ENCODE data around the gene UPF3B.
A peak's percentile ranks its signal among the peaks of the same experiment; 100 is the strongest.
"Not testable (repeated sequence)": the region's sequence is repeated elsewhere in the genome, so short reads cannot be mapped to it uniquely, and the experiment has no call there.

Gene UPF3B

DNA sequence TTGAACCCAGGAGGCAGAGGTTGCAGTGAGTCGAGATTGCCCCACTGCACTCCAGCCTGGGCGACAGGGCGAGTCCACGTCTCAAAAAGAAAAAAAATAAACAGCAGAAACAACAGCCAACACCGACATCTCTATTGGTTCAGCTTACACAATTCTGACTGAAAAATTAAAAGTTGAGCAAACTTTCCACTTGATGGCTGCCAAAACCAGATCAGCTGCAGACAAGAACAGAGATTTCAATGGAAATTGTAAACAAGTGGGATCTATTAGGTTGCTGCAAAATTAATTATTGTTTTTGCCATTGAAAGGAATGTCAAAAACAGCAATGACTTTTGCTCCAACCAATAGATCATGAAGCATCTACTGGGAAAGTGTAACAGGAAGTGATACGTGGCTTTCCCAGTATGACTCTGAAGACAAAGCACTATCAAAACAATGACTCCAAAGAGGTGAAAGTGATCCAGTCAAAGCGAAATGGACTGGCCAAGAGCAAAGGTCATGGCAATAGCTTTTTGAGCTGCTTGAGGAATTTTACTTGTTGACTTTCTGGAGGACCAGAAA, 26.3 kb downstream of the UPF3B start:
- H4K20me1 ChIP-seq = no peaks in the 10 kb centered on the region
- H3K36me3 ChIP-seq = peaks cover 26% of the 10 kb centered on the region
- H3K4me2 ChIP-seq = peak overlapping the region; percentile 8; the same call in 1 of the 2 replicates
- H3K4me1 ChIP-seq = peaks cover 58% of the 10 kb centered on the region
- no peak overlapping the region for H3K27ac ChIP-seq
- no peaks in the 10 kb centered on the region for H3K27me3 ChIP-seq
- no peaks in the 10 kb centered on the region for H3K9me3 ChIP-seq
- H3K4me3 ChIP-seq = no peak overlapping the region
- TF ChIP-seq Cebpa-rat (IDR thresholded peaks at IDR 0.05) = no peak
- H3K9ac ChIP-seq = no peak overlapping the region

DNA sequence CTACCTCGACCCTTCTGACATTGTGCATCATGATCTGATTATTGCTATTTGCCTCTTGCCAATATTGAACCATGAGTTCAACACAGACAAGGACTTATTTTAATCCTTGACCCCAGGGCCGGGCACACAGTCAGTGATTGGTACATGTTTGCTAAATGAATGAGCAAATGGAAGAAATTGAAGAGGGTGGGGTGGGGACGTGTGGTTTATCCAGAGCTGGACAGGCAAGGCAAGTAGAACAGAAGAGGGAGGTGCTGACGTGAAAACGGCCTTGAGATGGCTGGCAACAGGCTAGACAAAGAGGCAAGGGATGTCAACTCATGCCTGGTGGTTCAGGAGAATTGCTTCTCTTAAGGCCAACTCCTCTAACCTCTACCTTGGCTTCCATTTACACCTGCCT, 28.5 kb downstream of the UPF3B start:
- H3K27ac ChIP-seq = not testable (repeated sequence)
- H3K4me1 ChIP-seq = peaks cover 63% of the 10 kb centered on the region

DNA sequence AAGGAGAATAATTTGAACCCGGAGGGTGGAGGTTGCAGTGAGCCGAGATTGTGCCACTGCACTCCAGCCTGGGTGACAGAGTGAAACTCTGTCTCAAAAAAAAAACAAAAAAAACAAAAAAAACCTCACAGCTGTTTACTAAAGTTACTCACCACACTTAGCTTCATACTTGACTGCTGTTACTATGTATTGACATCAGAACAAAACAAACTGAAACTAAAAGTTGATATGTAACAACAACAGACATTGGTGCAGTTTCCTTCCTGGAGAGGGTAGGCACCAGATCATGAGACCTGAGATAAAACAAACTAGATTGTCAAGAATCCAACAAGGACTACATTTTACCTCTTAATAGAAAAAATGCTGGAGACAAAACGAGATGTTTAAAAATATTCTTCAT, 31.1 kb downstream of the UPF3B start:
- peak overlapping the region; percentile 73 for H3K4me2 ChIP-seq
- not testable (repeated sequence) for H3K27me3 ChIP-seq, H3K4me3 ChIP-seq, H3K36me3 ChIP-seq, H3K9ac ChIP-seq, H3K9me3 ChIP-seq, H4K20me1 ChIP-seq
- H3K4me1 ChIP-seq = peaks cover 37% of the 10 kb centered on the region
- peak overlapping the region; percentile 65 for H3K27ac ChIP-seq

More for the DNA sequence above, 28.5 kb downstream of the UPF3B start:
- not testable (repeated sequence) for H3K9me3 ChIP-seq, H3K4me2 ChIP-seq, H3K9ac ChIP-seq, H3K4me3 ChIP-seq, H3K27me3 ChIP-seq, H4K20me1 ChIP-seq
- H3K36me3 ChIP-seq = peaks cover 11% of the 10 kb centered on the region; the same call in 1 of the 2 replicates

DNA sequence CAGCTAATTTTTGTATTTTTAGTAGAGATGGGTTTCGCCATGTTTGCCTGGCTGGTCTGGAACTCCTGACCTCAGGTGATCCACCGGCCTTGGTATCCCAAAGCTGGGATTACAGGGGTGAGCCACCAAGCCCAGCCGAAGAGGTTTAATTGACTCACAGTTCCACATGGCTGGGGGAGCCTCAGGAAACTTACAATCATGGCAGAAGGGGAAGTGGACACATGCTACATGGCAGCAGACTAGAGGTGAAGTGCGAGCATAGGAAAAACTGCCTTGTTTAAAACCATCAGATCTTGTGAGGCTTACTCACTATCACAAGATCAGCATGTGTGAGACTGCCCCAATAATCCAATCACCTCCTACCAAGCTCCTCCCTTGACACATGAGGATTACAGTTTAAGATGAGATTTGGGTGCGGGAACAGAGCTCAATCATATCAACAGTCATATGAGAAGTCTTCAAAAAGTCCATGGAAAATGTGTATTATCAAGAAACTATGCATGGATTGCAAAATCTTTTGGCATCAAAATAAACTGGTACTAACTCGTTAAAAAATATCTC, 35.6 kb downstream of the UPF3B start:
- H4K20me1 ChIP-seq = no peaks in the 10 kb centered on the region
- TF ChIP-seq Cebpa-rat (IDR thresholded peaks at IDR 0.05) = no peak
- no peak overlapping the region for H3K4me3 ChIP-seq
- H3K9me3 ChIP-seq = no peaks in the 10 kb centered on the region
- H3K4me1 ChIP-seq = peaks cover 52% of the 10 kb centered on the region
- H3K9ac ChIP-seq = no peak overlapping the region
- no peak overlapping the region for H3K27ac ChIP-seq
- no peaks in the 10 kb centered on the region for H3K27me3 ChIP-seq
- H3K36me3 ChIP-seq = no peaks in the 10 kb centered on the region
- no peak overlapping the region for H3K4me2 ChIP-seq

DNA sequence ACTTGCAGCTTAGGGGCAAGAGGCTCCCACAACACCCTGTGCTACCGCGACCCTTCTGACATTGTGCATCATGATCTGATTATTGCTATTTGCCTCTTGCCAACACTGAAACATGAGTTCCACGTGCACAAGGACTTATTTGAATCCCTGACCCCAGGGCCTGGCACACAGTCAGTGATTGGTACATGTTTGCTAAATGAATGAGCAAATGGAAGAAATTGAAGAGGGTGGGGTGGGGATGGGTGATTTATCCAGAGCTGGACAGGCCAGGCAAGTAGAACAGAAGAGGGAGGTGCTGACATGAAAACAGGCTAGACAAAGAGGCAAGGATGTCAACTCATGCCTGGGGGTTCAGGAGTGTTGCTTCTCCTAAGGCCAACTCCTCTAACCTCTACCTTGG, 36.5 kb downstream of the UPF3B start:
- Histone ChIP-seq H3K36me3 (no peaks in the 10 kb centered on the region), H3K4me1 (peaks cover 43% of the 10 kb centered on the region), H3K9me3 (peaks cover 7% of the 10 kb centered on the region; the same call in 1 of the 2 replicates), H3K4me3 (no peak overlapping the region), H3K27ac (no peak overlapping the region), H3K9ac (no peak overlapping the region), H3K4me2 (peak overlapping the region; percentile 22; the same call in 1 of the 2 replicates), H4K20me1 (no peaks in the 10 kb centered on the region), H3K27me3 (no peaks in the 10 kb centered on the region)
- TF ChIP-seq Cebpa-rat (IDR thresholded peaks at IDR 0.05) = no peak

DNA sequence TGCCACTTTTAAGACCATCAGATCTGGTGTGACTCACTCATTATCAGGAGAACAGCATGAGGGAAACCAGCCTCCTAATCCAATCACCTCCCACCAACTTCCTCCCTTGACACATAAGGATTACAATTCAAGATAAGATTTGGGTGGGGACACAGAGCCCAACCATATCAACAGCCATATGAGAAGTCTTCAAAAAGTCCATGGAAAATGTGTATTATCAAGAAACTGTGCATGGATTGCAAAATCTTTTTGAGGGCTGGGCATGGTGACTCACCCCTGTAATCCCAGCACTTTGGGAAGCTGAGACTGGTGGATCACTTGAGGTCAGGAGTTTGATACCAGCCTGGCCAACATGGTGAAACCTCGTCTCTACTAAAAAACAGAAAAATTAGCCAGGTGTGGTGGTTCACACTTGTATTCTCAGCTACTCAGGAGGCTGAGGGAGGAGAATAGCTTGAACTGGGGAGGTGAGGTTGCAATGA, 43.5 kb downstream of the UPF3B start:
- H3K27ac ChIP-seq = no peak overlapping the region
- H3K36me3 ChIP-seq = no peaks in the 10 kb centered on the region
- H3K4me2 ChIP-seq = no peak overlapping the region
- H3K4me3 ChIP-seq = no peak overlapping the region
- peaks cover 28% of the 10 kb centered on the region for H3K9me3 ChIP-seq
- H3K9ac ChIP-seq = no peak overlapping the region
- TF ChIP-seq Cebpa-rat (IDR thresholded peaks at IDR 0.05) = 0 out of 2 replicates have a peak, but pooled peaks have one; percentile 7
- H4K20me1 ChIP-seq = no peaks in the 10 kb centered on the region
- no peaks in the 10 kb centered on the region for H3K27me3 ChIP-seq
- peaks cover 14% of the 10 kb centered on the region for H3K4me1 ChIP-seq

DNA sequence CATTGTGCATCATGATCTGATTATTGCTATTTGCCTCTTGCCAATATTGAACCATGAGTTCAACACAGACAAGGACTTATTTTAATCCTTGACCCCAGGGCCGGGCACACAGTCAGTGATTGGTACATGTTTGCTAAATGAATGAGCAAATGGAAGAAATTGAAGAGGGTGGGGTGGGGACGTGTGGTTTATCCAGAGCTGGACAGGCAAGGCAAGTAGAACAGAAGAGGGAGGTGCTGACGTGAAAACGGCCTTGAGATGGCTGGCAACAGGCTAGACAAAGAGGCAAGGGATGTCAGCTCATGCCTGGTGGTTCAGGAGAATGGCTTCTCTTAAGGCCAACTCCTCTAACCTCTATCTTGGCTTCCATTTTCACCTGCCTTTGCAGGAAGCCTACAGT, 44.3 kb downstream of the UPF3B start:
- not testable (repeated sequence) for H3K36me3 ChIP-seq, H3K27me3 ChIP-seq, H3K9ac ChIP-seq, H3K27ac ChIP-seq, H3K4me3 ChIP-seq, H3K4me1 ChIP-seq, H3K4me2 ChIP-seq, H4K20me1 ChIP-seq
- H3K9me3 ChIP-seq = peaks cover 36% of the 10 kb centered on the region

DNA sequence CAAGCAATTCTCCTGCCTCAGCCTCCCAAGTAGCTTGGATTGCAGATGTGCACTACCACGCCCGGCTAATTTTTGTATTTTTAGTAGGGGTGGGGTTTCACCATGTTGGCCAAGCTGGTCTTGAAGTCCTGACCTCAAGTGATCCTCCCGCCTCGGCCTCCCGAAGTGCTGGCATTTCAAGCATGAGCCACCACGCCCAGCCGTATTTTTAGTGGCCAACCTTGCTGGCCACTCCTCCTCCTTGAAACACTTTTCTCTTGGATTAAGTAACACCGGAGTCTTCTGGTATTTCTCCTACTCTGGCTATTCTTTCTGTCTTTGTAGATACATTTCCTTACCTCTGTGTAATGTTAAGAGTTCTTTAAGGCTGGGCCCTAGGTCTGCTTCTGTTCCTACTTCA, 50.2 kb downstream of the UPF3B start:
- Histone ChIP-seq H3K9me3 (peaks cover 19% of the 10 kb centered on the region), H3K9ac (no peak overlapping the region), H3K27me3 (no peaks in the 10 kb centered on the region), H4K20me1 (no peaks in the 10 kb centered on the region), H3K4me1 (no peaks in the 10 kb centered on the region), H3K4me3 (no peak overlapping the region), H3K36me3 (no peaks in the 10 kb centered on the region), H3K4me2 (no peak overlapping the region), H3K27ac (no peak overlapping the region)
- no peak for TF ChIP-seq Cebpa-rat (IDR thresholded peaks at IDR 0.05)

DNA sequence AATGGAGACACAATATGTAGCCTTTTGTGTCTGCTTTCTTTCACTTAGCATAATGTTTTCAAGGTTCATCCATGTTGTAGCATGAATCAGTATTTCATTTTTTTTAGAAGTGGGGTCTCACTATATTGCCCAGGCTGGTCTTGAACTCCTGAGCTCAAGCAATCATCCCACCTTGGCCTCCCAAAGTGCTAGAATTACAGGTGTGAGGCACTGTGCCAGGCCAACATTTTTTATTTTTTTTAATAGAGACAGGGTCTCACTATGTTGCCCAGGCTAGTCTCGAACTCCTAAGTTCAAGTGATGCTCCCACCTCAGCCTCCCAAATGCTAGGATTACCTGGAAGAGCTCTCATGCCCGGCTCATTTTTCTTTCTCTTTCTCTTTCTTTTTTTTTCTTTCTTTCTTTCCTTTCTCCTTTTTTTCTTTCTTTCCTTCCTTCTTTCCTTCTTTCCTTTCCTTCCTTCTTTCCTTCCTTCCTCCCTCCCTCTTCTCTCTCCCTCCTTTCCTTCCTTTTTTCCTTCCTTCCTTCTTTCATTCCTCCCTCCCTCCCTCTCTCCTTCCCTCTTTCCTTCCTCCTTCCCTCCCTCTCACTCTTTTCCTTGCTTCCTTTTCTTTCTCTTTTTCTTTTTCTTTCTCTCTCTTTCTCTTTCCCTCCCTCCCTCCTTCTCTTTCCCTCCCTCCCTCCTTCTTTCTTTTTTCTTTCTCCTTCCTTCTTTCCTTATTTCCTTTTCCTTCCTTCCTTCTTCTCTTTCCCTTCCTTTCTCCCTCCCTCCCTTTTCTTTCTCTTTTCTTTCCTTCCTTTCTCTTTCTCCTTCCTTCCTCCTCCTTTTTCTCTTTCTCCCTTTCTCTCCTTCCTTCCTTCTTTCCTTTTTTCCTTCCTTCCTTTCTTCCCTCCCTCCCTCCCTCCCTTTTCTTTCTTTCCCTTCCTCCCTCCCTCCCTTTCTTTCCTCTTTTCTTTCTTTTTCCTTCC, 51.2 kb downstream of the UPF3B start:
- peaks cover 19% of the 10 kb centered on the region for H3K9me3 ChIP-seq
- no peak for TF ChIP-seq Cebpa-rat (IDR thresholded peaks at IDR 0.05)
- H3K27me3 ChIP-seq = no peaks in the 10 kb centered on the region
- H3K9ac ChIP-seq = no peak overlapping the region
- no peaks in the 10 kb centered on the region for H4K20me1 ChIP-seq
- H3K4me1 ChIP-seq = no peaks in the 10 kb centered on the region
- no peaks in the 10 kb centered on the region for H3K36me3 ChIP-seq
- no peak overlapping the region for H3K4me2 ChIP-seq
- no peak overlapping the region for H3K4me3 ChIP-seq
- no peak overlapping the region for H3K27ac ChIP-seq
